HUDEP-2 (cell line): Measurements from ENCODE around the gene MPPED1.

Experiments
- DNase-seq, 76 experiments: peaks; one replicate each; lab custom pipeline; 2025; ENCODE audit not compliant: unreplicated experiment in 76 of 76; lab: John Stamatoyannopoulos, UW

The MPPED1 gene

GRCh38 chr22:43428005-43428485 lies 16.2 kb downstream of the MPPED1 start:
- no peak for DNase-seq

- DNase-seq, result no peak
Observed at GRCh38 chr22:43428521-43428920, 16.7 kb downstream of the MPPED1 start.

DNA sequence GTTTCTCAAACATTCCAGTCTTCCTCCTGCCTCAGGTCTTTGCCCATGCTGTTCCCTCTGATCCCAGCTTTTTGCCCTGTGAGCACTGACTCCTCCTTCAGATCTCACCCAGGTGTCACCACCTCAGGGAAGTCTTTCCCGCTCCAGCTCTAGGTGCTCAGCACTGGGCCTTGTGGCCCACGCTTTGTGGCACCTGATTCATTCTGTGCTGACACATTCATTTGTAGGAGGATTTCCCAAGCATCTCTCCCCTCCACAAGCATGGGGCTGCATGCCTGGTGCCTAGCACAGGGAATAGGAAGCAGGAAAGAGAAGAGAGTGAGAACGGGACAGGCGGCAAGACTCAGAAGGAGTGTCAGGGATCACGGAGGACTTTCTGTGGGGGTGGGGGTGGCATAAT lies 17.6 kb downstream of the MPPED1 start:
- DNase-seq, result no peak

DNA sequence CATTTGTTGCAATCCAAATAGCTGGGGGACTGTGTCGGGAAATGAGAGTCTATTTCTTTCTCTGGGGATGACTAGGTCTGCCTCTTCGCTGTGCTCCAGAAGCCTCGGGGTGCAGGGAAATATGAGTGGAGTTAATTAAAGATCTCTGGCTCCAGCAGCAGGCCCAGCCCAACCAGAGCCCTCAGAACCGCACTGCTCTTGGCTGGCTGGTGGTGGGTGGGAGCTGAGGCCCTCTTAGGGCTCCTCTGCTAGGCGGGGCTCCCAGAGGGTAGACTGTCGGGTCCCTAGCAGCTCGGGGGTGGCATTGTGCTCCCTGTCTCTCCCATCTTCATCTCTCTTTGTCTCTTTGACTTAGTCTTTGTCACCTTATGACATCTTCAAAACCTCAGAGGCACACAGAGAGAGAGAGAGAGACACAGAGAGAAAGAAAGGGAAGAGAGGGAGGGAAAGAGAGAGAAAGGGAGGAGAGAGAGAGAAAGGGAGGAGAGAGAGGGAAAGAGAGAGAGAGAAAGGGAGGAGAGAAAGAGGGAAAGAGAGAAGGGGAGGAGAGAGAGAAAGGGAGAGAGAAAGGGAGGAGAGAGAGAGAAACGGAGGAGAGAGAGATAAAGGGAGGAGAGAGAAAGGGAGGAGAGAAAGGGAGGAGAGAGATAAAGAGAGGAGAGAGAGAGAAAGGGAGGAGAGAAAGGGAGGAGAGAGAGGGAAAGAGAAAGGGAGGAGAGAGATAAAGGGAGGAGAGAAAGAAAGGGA lies 20.2 kb downstream of the MPPED1 start:
- no peak for DNase-seq

DNA sequence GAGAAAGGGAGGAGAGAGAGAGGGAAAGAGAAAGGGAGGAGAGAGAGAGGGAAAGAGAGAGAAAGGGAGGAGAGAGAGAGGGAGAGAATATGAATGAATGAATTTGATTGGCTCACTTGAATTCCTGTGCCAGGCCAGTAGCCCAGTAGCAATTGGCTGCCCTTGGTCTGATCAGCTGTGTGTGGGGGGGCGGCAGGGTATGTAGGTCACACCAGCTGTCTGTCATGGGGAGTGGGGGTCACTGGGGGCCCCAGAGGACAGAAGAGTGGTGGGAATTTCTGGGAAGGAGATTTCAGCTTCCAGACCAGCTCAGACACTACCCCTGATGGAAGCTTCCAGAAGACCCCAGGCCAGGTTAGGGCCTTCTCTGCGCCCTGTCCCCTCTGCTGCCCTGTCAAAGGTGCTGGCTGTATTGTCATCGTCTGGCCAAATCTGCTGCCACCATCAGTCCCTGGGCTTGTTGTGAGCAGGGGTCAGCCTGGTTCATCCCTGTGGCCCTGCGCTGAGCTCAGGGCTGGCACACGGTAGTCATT lies 21.1 kb downstream of the MPPED1 start:
- no peak for DNase-seq

GRCh38 chr22:43433451-43434274 lies 21.8 kb downstream of the MPPED1 start:
- no peak for DNase-seq

- DNase-seq, result no peak
Observed at GRCh38 chr22:43434275-43434927, 22.6 kb downstream of the MPPED1 start.

DNA sequence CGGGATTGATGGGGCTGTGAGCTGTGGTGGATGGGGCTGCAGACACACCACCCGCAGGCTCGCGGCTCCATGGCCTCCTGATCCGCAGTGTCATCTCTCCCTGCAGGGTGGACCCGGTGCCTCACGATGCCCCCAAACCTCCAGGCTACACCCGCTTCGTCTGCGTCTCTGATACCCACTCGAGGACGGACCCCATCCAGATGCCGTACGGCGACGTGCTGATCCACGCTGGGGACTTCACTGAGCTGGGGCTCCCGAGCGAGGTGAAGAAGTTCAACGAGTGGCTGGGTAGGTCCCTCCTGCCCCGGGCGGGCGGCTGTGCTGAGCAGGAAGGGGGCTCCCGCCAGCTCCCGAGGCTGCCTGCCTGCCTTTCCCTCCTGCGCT lies 23.1 kb downstream of the MPPED1 start:
- no peak for DNase-seq

GRCh38 chr22:43435851-43436811 lies 24.3 kb downstream of the MPPED1 start:
- no peak for DNase-seq

- no peak for DNase-seq
Observed at GRCh38 chr22:43436868-43437267, 25.1 kb downstream of the MPPED1 start.

DNA sequence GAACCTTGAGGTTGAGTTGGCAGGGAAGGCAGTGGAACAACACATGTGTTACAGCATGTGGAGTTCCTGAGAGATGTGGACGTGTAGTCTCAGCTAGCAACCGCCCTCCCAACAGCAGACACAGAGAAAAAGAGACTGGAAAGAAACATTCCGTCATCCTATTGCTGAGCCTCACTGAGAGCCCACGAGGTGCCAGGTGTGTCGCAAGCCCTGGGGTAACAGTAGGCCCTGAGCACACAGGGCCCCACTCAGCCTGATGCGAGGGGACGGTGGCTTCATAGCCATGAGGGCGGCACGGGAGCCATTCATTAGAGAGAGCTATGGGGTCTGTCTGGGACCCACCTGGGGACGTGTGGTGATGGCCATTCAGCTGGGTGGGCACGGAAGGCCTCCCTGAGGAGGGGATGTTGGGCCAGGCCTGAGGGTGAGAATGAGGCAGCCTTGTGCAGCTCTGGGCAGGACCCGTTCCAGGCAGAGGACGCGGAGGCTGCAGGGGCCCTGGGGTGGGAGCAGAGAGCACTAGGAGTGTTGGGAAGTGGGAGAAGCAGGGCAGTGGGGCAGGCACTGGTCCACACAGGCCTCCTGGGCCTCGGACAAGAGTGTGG lies 26.2 kb downstream of the MPPED1 start:
- no peak for DNase-seq

- no peak for DNase-seq
Observed at GRCh38 chr22:43438666-43439347, 27.0 kb downstream of the MPPED1 start.

GRCh38 chr22:43439368-43440103 lies 27.7 kb downstream of the MPPED1 start:
- DNase-seq, result no peak

- no peak for DNase-seq
Observed at GRCh38 chr22:43440104-43440387, 28.2 kb downstream of the MPPED1 start.

DNA sequence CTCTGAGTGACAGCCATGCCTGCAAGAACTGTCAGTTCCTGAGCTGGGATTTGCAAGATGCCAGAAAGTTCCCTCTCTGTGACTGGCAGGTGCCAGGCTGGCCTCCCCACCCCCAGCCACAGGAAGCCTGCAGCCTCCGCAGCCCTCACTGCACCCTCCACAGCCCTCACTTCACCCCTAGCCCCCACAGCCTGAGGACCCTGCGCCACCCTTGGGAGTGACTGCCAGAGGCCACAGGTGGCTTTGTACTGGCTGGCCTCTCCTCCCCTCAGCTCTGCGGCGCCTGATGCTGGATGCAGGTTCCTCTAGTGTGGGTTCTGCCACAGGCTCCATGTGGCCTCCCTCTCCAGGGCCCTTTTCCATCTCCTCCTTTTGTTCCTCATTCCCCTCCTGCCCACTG lies 28.7 kb downstream of the MPPED1 start:
- DNase-seq, result no peak

GRCh38 chr22:43441216-43441615 lies 29.4 kb downstream of the MPPED1 start:
- no peak for DNase-seq

DNA sequence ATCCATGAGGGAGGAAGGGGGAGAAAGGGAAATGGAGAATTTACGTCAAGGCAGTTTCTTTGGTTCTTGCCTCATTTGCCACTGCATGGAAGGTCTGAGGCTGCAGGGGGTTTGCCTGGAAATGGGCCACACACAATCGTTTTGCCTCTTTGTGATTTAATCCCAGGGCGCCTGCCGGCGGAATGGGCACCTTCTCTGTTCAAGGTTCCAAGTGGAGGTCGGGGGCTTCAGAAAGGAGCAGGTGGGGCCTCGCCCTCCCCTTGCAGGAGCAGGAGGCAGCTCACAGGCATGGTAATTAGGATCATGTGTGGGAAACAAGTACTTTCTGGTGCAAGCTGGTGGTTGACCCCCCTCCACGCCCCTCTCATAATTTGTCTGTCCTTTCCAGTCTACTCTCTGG lies 29.9 kb downstream of the MPPED1 start:
- DNase-seq, result no peak

DNA sequence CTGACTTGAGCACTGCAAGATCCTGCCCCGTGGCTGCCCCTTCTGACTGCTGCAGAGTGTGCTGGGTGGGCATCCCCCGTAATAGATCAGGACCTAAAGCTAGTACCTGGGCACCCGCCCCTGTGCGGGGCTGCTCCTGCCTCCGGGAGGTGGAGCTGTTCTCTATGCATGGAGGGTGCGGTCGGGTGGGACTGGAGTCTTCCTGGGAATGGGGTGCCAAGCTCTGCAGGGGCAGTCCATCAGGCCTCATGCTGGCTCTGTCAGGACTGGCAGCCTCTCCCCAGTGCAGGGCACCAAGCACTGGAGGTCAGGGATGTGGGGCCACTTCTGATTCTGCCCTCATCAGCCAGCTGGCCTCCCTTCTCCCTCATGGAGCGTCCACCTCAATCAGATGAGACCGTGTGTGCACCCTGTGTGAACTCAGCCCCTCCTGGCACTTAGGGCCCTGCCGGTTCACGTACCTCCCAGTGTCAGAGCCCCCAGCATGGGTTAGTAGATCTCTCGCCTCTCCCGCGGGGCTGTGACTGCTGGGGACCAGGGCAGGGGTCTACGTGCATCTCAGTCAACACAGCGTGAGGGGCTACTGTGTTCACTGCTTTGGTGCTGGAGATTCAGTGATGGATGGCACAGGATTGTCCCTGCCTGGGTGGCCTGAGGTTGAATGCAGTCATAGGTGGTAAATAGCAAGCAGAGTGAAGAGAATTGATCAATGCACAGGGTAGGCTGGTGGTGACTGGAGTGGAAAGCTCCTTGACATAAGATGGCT lies 30.8 kb downstream of the MPPED1 start:
- no peak for DNase-seq
